ENCODE measurements around the gene FHIT. TPM values are rescaled to one million over a fixed set of nuclear protein-coding genes. Genes with fewer than 3 reads are reported as not detected.

The FHIT gene
- total and polyA plus RNA-seq, 8 donors, result 1.8 to 10.6 (median 7.1) TPM

DNA sequence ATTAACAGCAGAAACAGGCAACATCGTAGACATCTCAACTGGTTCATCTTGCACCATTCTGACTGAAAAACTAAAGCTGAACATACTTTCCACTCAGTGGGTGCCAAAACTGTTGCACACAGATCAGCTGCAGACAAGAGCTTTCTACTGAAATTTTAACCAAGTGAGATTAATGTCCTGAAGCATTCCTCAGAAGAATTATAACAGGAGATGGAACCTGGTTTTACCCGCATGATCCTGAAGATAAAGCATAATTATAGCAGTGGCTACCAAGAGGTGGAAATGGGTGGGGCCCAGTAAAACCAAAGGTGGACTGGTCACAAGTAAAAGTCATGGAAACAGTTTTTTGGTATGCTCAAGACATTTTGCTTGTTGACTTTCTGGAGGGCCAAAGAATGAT lies 858.8 kb downstream of the FHIT start:
- intact Hi-C loops (cut with DNase I; ENCODE audit: low total_unique reads), result no loop called here
- Histone ChIP-seq H3K27ac (no peak overlapping the region), H3K4me3 (no peak overlapping the region), H3K36me3 (no peaks in the 10 kb centered on the region), H3K4me1 (no peaks in the 10 kb centered on the region), H3K9me3 (no peaks in the 10 kb centered on the region), H3K27me3 (no peaks in the 10 kb centered on the region)
- DNase-seq, result no peak
- WGBS, 5 donors, result 90 to 97% (median 94%) methylated on average over 2 of the region's 2 CpGs
- no peak for TF ChIP-seq EP300 (IDR thresholded peaks at IDR 0.05)
- TF ChIP-seq POLR2A (IDR thresholded peaks at IDR 0.05), result no peak
- TF ChIP-seq POLR2AphosphoS5 (IDR thresholded peaks at IDR 0.05), result no peak
- no peak for TF ChIP-seq CTCF (IDR thresholded peaks at IDR 0.05)

GRCh38 chr3:60391292-60391691 lies 860.0 kb downstream of the FHIT start:
- Histone ChIP-seq H3K4me1 (no peaks in the 10 kb centered on the region), H3K27me3 (no peaks in the 10 kb centered on the region), H3K27ac (no peak overlapping the region), H3K36me3 (no peaks in the 10 kb centered on the region), H3K9me3 (no peaks in the 10 kb centered on the region), H3K4me3 (no peak overlapping the region)
- no peak for TF ChIP-seq POLR2AphosphoS5 (IDR thresholded peaks at IDR 0.05)
- no peak for TF ChIP-seq CTCF (IDR thresholded peaks at IDR 0.05)
- no peak for TF ChIP-seq POLR2A (IDR thresholded peaks at IDR 0.05)
- no peak for TF ChIP-seq EP300 (IDR thresholded peaks at IDR 0.05)
- intact Hi-C loops (cut with DNase I; ENCODE audit: low total_unique reads), result no loop called here
- WGBS, 5 donors, result 62 to 77% (median 70%) methylated on average over 1 of the region's 1 CpG
- DNase-seq, result no peak

- 90 to 93% (median 91%) methylated on average over 2 of the region's 2 CpGs for WGBS, 5 donors
- H3K36me3 ChIP-seq, result no peaks in the 10 kb centered on the region
- H3K27me3 ChIP-seq, result no peaks in the 10 kb centered on the region
- H3K9me3 ChIP-seq, result no peaks in the 10 kb centered on the region
- intact Hi-C loops (cut with DNase I; ENCODE audit: low total_unique reads), result no loop called here
- H3K4me1 ChIP-seq, result no peaks in the 10 kb centered on the region
- TF ChIP-seq EP300 (IDR thresholded peaks at IDR 0.05) (no peak), POLR2AphosphoS5 (IDR thresholded peaks at IDR 0.05) (no peak), POLR2A (IDR thresholded peaks at IDR 0.05) (no peak), CTCF (IDR thresholded peaks at IDR 0.05) (no peak)
- H3K27ac ChIP-seq, result no peak overlapping the region
- DNase-seq, result no peak
- no peak overlapping the region for H3K4me3 ChIP-seq
Measured at GRCh38 chr3:60388731-60389130, 862.5 kb downstream of the FHIT start.

- no peak for DNase-seq
- Histone ChIP-seq H3K9me3 (no peaks in the 10 kb centered on the region), H3K27ac (no peak overlapping the region), H3K4me1 (no peaks in the 10 kb centered on the region), H3K36me3 (no peaks in the 10 kb centered on the region), H3K4me3 (no peak overlapping the region), H3K27me3 (no peaks in the 10 kb centered on the region)
- intact Hi-C loops (cut with DNase I; ENCODE audit: low total_unique reads), result no loop called here
- no peak for TF ChIP-seq EP300 (IDR thresholded peaks at IDR 0.05)
- no peak for TF ChIP-seq POLR2AphosphoS5 (IDR thresholded peaks at IDR 0.05)
- TF ChIP-seq POLR2A (IDR thresholded peaks at IDR 0.05), result no peak
- TF ChIP-seq CTCF (IDR thresholded peaks at IDR 0.05), result no peak
- WGBS, 5 donors, result 62 to 90% (median 79%) methylated on average over 3 of the region's 3 CpGs
Measured at GRCh38 chr3:60386306-60386705, 864.9 kb downstream of the FHIT start.
